Subcutaneous abdominal adipose tissue (tissue), 5 donors: ENCODE measurements around the gene FAM186B.

ENCODE experiments used
- H3K27ac ChIP-seq: one replicate; pipeline ENCODE4 v1.7.0; 2013; ENCODE audit warnings: low read depth, mild to moderate bottlenecking, inconsistent platforms, low read length, moderate library complexity
- H3K27me3 ChIP-seq, 5 donors: one replicate each; pipeline ENCODE4 v1.7.0; 2013; ENCODE audit warnings: low read length in 5 of 5, inconsistent platforms in 1 of 5; ENCODE audit not compliant: control insufficient read depth in 5 of 5, insufficient read depth in 4 of 5
- H3K36me3 ChIP-seq, 5 donors: one replicate each; pipeline ENCODE4 v1.7.0; 2013; ENCODE audit warnings: low read length in 5 of 5; ENCODE audit not compliant: control insufficient read depth in 5 of 5, insufficient read depth in 5 of 5
- H3K4me1 ChIP-seq, 5 donors: one replicate each; pipeline ENCODE4 v1.7.0; 2013; ENCODE audit warnings: low read length in 5 of 5, mild to moderate bottlenecking in 3 of 5, moderate library complexity in 1 of 5; ENCODE audit not compliant: control insufficient read depth in 5 of 5, insufficient read depth in 5 of 5
- H3K4me3 ChIP-seq, 5 donors: one replicate each; pipeline ENCODE4 v1.7.0; 2013; ENCODE audit warnings: low read length in 5 of 5, low read depth in 1 of 5
- H3K9ac ChIP-seq, 5 donors: one replicate each; pipeline ENCODE4 v1.7.0; 2013; ENCODE audit warnings: low read length in 5 of 5, mild to moderate bottlenecking in 4 of 5, moderate library complexity in 3 of 5
- H3K9me3 ChIP-seq, 5 donors: one replicate each; pipeline ENCODE4 v1.7.0; 2013; ENCODE audit warnings: low read length in 5 of 5; ENCODE audit not compliant: control insufficient read depth in 5 of 5
- donor health status: healthy.
- donor health status: healthy.
- donor health status: healthy.
- donor health status: healthy.
- donor health status: healthy.

FAM186B gene

GRCh38 chr12:49577589-49578315 is 27.7 kb downstream of the FAM186B start:
- Histone ChIP-seq H3K4me1 (peaks cover 3 to 16% (median 12%) of the 10 kb centered on the region in 5 donors), H3K27ac (no peak overlapping the region), H3K9me3 (no peaks in the 10 kb centered on the region), H3K36me3 (peaks cover 0 to 16% (median 3%) of the 10 kb centered on the region in 5 donors), H3K9ac (no peak overlapping the region), H3K4me3 (no peak overlapping the region), H3K27me3 (no peaks in the 10 kb centered on the region)

- Histone ChIP-seq H3K27ac (peak overlapping the region; percentile 97), H3K9ac (peak overlapping the region; percentile 94 to 98 (median 97)), H3K4me3 (peak overlapping the region; percentile 77 to 100 (median 97)), H3K27me3 (no peaks in the 10 kb centered on the region), H3K9me3 (no peaks in the 10 kb centered on the region), H3K36me3 (peaks cover 0 to 22% (median 18%) of the 10 kb centered on the region in 5 donors), H3K4me1 (peaks cover 4 to 26% (median 24%) of the 10 kb centered on the region in 5 donors)
Observed at GRCh38 chr12:49568442-49569162, 36.8 kb downstream of the FAM186B start.

- H3K27ac ChIP-seq, result peak within 1 kb of the TSS; percentile 97
- peaks cover 4 to 26% (median 24%) of the 10 kb centered on the region in 5 donors for H3K4me1 ChIP-seq
Observed at GRCh38 chr12:49567611-49568441, 37.6 kb downstream of the FAM186B start, which contains the start of gene MCRS1. MCRS1 (minus strand) TSS chr12:49568142; CDS start chr12:49566731, 1,411 bp downstream.

GRCh38 chr12:49567302-49567610 is 38.2 kb downstream of the FAM186B start:
- H3K4me1 ChIP-seq, result peaks cover 4 to 26% (median 24%) of the 10 kb centered on the region in 5 donors
- H3K4me3 ChIP-seq, result peak overlapping the region; percentile 77 to 100 (median 97)
- no peaks in the 10 kb centered on the region for H3K9me3 ChIP-seq
- peak overlapping the region; percentile 69 to 97 (median 95) for H3K9ac ChIP-seq
- peaks cover 4 to 35% (median 31%) of the 10 kb centered on the region in 5 donors for H3K36me3 ChIP-seq
- peak overlapping the region; percentile 97 for H3K27ac ChIP-seq
- H3K27me3 ChIP-seq, result no peaks in the 10 kb centered on the region

More at GRCh38 chr12:49567611-49568441, 37.6 kb downstream of the FAM186B start, which contains the start of gene MCRS1:
- Histone ChIP-seq H3K27me3 (no peaks in the 10 kb centered on the region), H3K9me3 (no peaks in the 10 kb centered on the region), H3K4me3 (peak within 1 kb of the TSS; percentile 77 to 100 (median 97)), H3K36me3 (peaks cover 0 to 30% (median 26%) of the 10 kb centered on the region in 5 donors), H3K9ac (peak within 1 kb of the TSS; percentile 94 to 98 (median 97))

- Histone ChIP-seq H3K4me3 (no peak overlapping the region), H3K9me3 (no peaks in the 10 kb centered on the region), H3K27me3 (no peaks in the 10 kb centered on the region), H3K9ac (peak overlapping the region in 3 of 5 donors; percentile 23 to 97 (median 94)), H3K27ac (no peak overlapping the region), H3K4me1 (peaks cover 4 to 26% (median 24%) of the 10 kb centered on the region in 5 donors), H3K36me3 (peaks cover 4 to 44% (median 38%) of the 10 kb centered on the region in 5 donors)
Observed at GRCh38 chr12:49566361-49566760, 39.1 kb downstream of the FAM186B start.

GRCh38 chr12:49565406-49566265 is 39.8 kb downstream of the FAM186B start:
- Histone ChIP-seq H3K27ac (no peak overlapping the region), H3K36me3 (peaks cover 4 to 52% (median 46%) of the 10 kb centered on the region in 5 donors), H3K9me3 (no peaks in the 10 kb centered on the region), H3K9ac (no peak overlapping the region), H3K27me3 (no peaks in the 10 kb centered on the region), H3K4me3 (no peak overlapping the region), H3K4me1 (peaks cover 4 to 26% (median 24%) of the 10 kb centered on the region in 5 donors)

GRCh38 chr12:49564686-49565405 is 40.6 kb downstream of the FAM186B start:
- Histone ChIP-seq H3K9me3 (no peaks in the 10 kb centered on the region), H3K4me1 (peaks cover 4 to 26% (median 24%) of the 10 kb centered on the region in 5 donors), H3K27me3 (no peaks in the 10 kb centered on the region), H3K9ac (peak overlapping the region in 1 of 5 donors; percentile 20), H3K36me3 (peaks cover 4 to 60% (median 54%) of the 10 kb centered on the region in 5 donors), H3K27ac (no peak overlapping the region), H3K4me3 (no peak overlapping the region)

GRCh38 chr12:49563951-49564685 is 41.3 kb downstream of the FAM186B start:
- peaks cover 4 to 67% (median 61%) of the 10 kb centered on the region in 5 donors for H3K36me3 ChIP-seq
- no peak overlapping the region for H3K27ac ChIP-seq
- no peak overlapping the region for H3K4me3 ChIP-seq
- no peak overlapping the region for H3K9ac ChIP-seq
- H3K4me1 ChIP-seq, result peaks cover 4 to 25% (median 23%) of the 10 kb centered on the region in 5 donors
- H3K9me3 ChIP-seq, result no peaks in the 10 kb centered on the region
- H3K27me3 ChIP-seq, result no peaks in the 10 kb centered on the region
